Measurements from ENCODE around the gene NINL. TPM values are rescaled to one million over a fixed set of nuclear protein-coding genes. Genes with fewer than 3 reads are reported as not detected.
A peak's percentile ranks its signal among the peaks of the same experiment; 100 is the strongest.
"Not testable (repeated sequence)": the region's sequence is repeated elsewhere in the genome, so short reads cannot be mapped to it uniquely, and the experiment has no call there.

NINL gene
- total RNA-seq, 1 experiment from 2014 or later = 1.2 TPM

DNA sequence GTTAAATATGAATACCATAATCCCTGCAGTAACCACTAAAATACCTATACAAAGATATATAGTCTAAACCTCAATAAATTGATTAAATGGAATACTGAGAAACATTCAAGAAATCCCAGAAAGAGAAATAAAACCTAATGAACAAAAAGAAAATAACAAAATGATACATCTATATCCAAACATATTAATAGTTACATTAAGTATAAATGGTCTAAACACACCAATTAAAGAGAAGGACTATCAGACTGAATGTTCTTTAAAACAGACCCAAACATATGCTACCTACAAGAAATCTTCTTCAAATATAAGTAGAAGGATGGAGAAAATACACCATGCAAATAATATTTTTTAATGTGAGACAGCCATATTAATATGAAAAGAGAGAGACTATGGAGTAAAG is 22.0 kb downstream of the NINL start:
- Mint-ChIP-seq H3K36me3 (ENCODE audit: insufficient read depth, unreplicated experiment) (no peaks in the 10 kb centered on the region), H3K27ac (ENCODE audit: low read depth, unreplicated experiment) (no peak overlapping the region), H3K27me3 (ENCODE audit: insufficient read depth, unreplicated experiment) (no peaks in the 10 kb centered on the region), H3K9me3 (ENCODE audit: unreplicated experiment) (peaks cover 7% of the 10 kb centered on the region), H3K4me1 (ENCODE audit: insufficient read depth, unreplicated experiment) (no peaks in the 10 kb centered on the region), H3K4me3 (ENCODE audit: unreplicated experiment) (no peak overlapping the region)
- BruUV-seq (replicated peaks) = no TSS peak
- no peak for DNase-seq (ENCODE audit: unreplicated experiment)
- intact Hi-C loops (cut with micrococcal nuclease) = no loop called here
- no peak for TF ChIP-seq CTCF (IDR thresholded peaks at IDR 0.05; ENCODE audit: unreplicated experiment)
- POLR2A ChIA-PET = interaction anchor here (0.6 to 0.8 kb wide), 2 partner anchors 9 to 159 kb away, joined by 3 read pairs; no protein-coding TSS in a partner anchor
- CTCF ChIA-PET = interaction anchor here (0.6 kb wide), 1 partner anchor 14 kb away, joined by 3 read pairs; no protein-coding TSS in a partner anchor

GRCh38 chr20:25561771-25562170 is 23.6 kb downstream of the NINL start:
- H3K27me3 Mint-ChIP-seq (ENCODE audit: insufficient read depth, unreplicated experiment); H3K9me3 Mint-ChIP-seq (ENCODE audit: unreplicated experiment); H3K36me3 Mint-ChIP-seq (ENCODE audit: insufficient read depth, unreplicated experiment); BruUV-seq (replicated peaks); H3K27ac Mint-ChIP-seq (ENCODE audit: low read depth, unreplicated experiment); H3K4me1 Mint-ChIP-seq (ENCODE audit: insufficient read depth, unreplicated experiment); DNase-seq (ENCODE audit: unreplicated experiment); CTCF ChIA-PET; intact Hi-C loops (cut with micrococcal nuclease); H3K4me3 Mint-ChIP-seq (ENCODE audit: unreplicated experiment); POLR2A ChIA-PET: not testable (repeated sequence)

- Mint-ChIP-seq H3K9me3 (ENCODE audit: unreplicated experiment) (no peaks in the 10 kb centered on the region), H3K27ac (ENCODE audit: low read depth, unreplicated experiment) (no peak overlapping the region), H3K4me1 (ENCODE audit: insufficient read depth, unreplicated experiment) (peaks cover 5% of the 10 kb centered on the region), H3K27me3 (ENCODE audit: insufficient read depth, unreplicated experiment) (no peaks in the 10 kb centered on the region), H3K4me3 (ENCODE audit: unreplicated experiment) (no peak overlapping the region), H3K36me3 (ENCODE audit: insufficient read depth, unreplicated experiment) (no peaks in the 10 kb centered on the region)
- BruUV-seq (replicated peaks) = no TSS peak
- CTCF ChIA-PET = interaction anchor here (0.8 to 3.1 kb wide), 3 partner anchors 13 to 71 kb away, joined by 3 to 38 read pairs (median 3); no protein-coding TSS in a partner anchor
- peak; percentile 23 for DNase-seq (ENCODE audit: unreplicated experiment)
- intact Hi-C loops (cut with micrococcal nuclease) = no loop called here
- POLR2A ChIA-PET = interaction anchor here (0.6 to 1.9 kb wide), 3 partner anchors 9 to 779 kb away, joined by 4 to 6 read pairs (median 5); no protein-coding TSS in a partner anchor
- no peak for TF ChIP-seq CTCF (IDR thresholded peaks at IDR 0.05; ENCODE audit: unreplicated experiment)
These were observed 31.5 kb downstream of the NINL start for GRCh38 chr20:25553819-25554296.

GRCh38 chr20:25552977-25553376 is 32.4 kb downstream of the NINL start:
- no TSS peak for BruUV-seq (replicated peaks)
- ChIA-PET POLR2A (interaction anchor here (1.2 kb wide), 1 partner anchor 65 kb away, joined by 6 read pairs; no protein-coding TSS in a partner anchor), CTCF (interaction anchor here (0.6 to 3.1 kb wide), 4 partner anchors 12 to 306 kb away, joined by 3 to 38 read pairs (median 3); no protein-coding TSS in a partner anchor)
- no peaks in the 10 kb centered on the region for H3K9me3 Mint-ChIP-seq (ENCODE audit: unreplicated experiment)
- DNase-seq (ENCODE audit: unreplicated experiment) = no peak
- H3K4me3 Mint-ChIP-seq (ENCODE audit: unreplicated experiment) = no peak overlapping the region
- no peak for TF ChIP-seq CTCF (IDR thresholded peaks at IDR 0.05; ENCODE audit: unreplicated experiment)
- no peaks in the 10 kb centered on the region for H3K36me3 Mint-ChIP-seq (ENCODE audit: insufficient read depth, unreplicated experiment)
- no peak overlapping the region for H3K27ac Mint-ChIP-seq (ENCODE audit: low read depth, unreplicated experiment)
- intact Hi-C loops (cut with micrococcal nuclease) = no loop called here
- H3K27me3 Mint-ChIP-seq (ENCODE audit: insufficient read depth, unreplicated experiment) = no peaks in the 10 kb centered on the region
- peaks cover 5% of the 10 kb centered on the region for H3K4me1 Mint-ChIP-seq (ENCODE audit: insufficient read depth, unreplicated experiment)
